ENCODE measurements around the gene PBXIP1. TPM values are rescaled to one million over a fixed set of nuclear protein-coding genes. Genes with fewer than 3 reads are reported as not detected.

PBXIP1 gene
- total RNA-seq, 1 donor from 2014 or later, result 29.9 TPM

GRCh38 chr1:154974102-154974807 lies 18.4 kb upstream of the PBXIP1 start, which contains the start of gene CKS1B:
Gene CKS1B, plus strand, starts transcription at chr1:154974681. Its CDS starts 65 bp downstream, at chr1:154974746.
- Mint-ChIP-seq H3K36me3 (ENCODE audit: unreplicated experiment) (no peaks in the 10 kb centered on the region), H3K4me1 (ENCODE audit: low read depth, unreplicated experiment) (peaks cover 22% of the 10 kb centered on the region), H3K27me3 (ENCODE audit: unreplicated experiment) (peaks cover 6% of the 10 kb centered on the region), H3K9me3 (ENCODE audit: unreplicated experiment) (peaks cover 2% of the 10 kb centered on the region), H3K4me3 (ENCODE audit: unreplicated experiment) (no peak within 1 kb of the TSS), H3K27ac (ENCODE audit: unreplicated experiment) (no peak within 1 kb of the TSS)
- DNase-seq, result peak; percentile 94
- TF ChIP-seq CTCF (IDR thresholded peaks at IDR 0.05; ENCODE audit: partially characterized antibody, unreplicated experiment), result no peak

- peaks cover 3% of the 10 kb centered on the region for H3K9me3 Mint-ChIP-seq (ENCODE audit: unreplicated experiment)
- H3K36me3 Mint-ChIP-seq (ENCODE audit: unreplicated experiment), result no peaks in the 10 kb centered on the region
- H3K27me3 Mint-ChIP-seq (ENCODE audit: unreplicated experiment), result peaks cover 6% of the 10 kb centered on the region
- DNase-seq, result peak; percentile 95
- peak; percentile 18 for TF ChIP-seq CTCF (IDR thresholded peaks at IDR 0.05; ENCODE audit: partially characterized antibody, unreplicated experiment)
- peak overlapping the region; percentile 82 for H3K4me3 Mint-ChIP-seq (ENCODE audit: unreplicated experiment)
- no peak overlapping the region for H3K27ac Mint-ChIP-seq (ENCODE audit: unreplicated experiment)
- H3K4me1 Mint-ChIP-seq (ENCODE audit: low read depth, unreplicated experiment), result peaks cover 27% of the 10 kb centered on the region
These were observed 17.6 kb upstream of the PBXIP1 start for GRCh38 chr1:154973344-154974101.

GRCh38 chr1:154972517-154973343 lies 16.8 kb upstream of the PBXIP1 start:
- Mint-ChIP-seq H3K4me3 (ENCODE audit: unreplicated experiment) (peak overlapping the region; percentile 82), H3K27ac (ENCODE audit: unreplicated experiment) (peak overlapping the region; percentile 89), H3K9me3 (ENCODE audit: unreplicated experiment) (peaks cover 3% of the 10 kb centered on the region), H3K27me3 (ENCODE audit: unreplicated experiment) (peaks cover 9% of the 10 kb centered on the region), H3K36me3 (ENCODE audit: unreplicated experiment) (no peaks in the 10 kb centered on the region), H3K4me1 (ENCODE audit: low read depth, unreplicated experiment) (peaks cover 31% of the 10 kb centered on the region)
- DNase-seq, result no peak
- TF ChIP-seq CTCF (IDR thresholded peaks at IDR 0.05; ENCODE audit: partially characterized antibody, unreplicated experiment), result no peak

GRCh38 chr1:154972213-154972516 lies 16.3 kb upstream of the PBXIP1 start:
- Mint-ChIP-seq H3K4me3 (ENCODE audit: unreplicated experiment) (peak overlapping the region; percentile 82), H3K36me3 (ENCODE audit: unreplicated experiment) (no peaks in the 10 kb centered on the region), H3K27ac (ENCODE audit: unreplicated experiment) (peak overlapping the region; percentile 89), H3K9me3 (ENCODE audit: unreplicated experiment) (peaks cover 5% of the 10 kb centered on the region), H3K4me1 (ENCODE audit: low read depth, unreplicated experiment) (peaks cover 31% of the 10 kb centered on the region), H3K27me3 (ENCODE audit: unreplicated experiment) (peaks cover 9% of the 10 kb centered on the region)
- DNase-seq, result no peak
- TF ChIP-seq CTCF (IDR thresholded peaks at IDR 0.05; ENCODE audit: partially characterized antibody, unreplicated experiment), result no peak

Data from glutamatergic neuron (in vitro differentiated cells).